AG04450 (cell line): Measurements from ENCODE around the gene OPCML. TPM values are rescaled to one million over a fixed set of nuclear protein-coding genes. Genes with fewer than 3 reads are reported as not detected.

ENCODE experiments used
- CTCF ChIA-PET: fragments of 300-600, 350-600 bp; formaldehyde crosslinking; extraction: SDS; loops from one replicate; lab custom pipeline; 2022; ENCODE audit warnings: antibody characterized with exemption, inconsistent platforms; lab: Charles Lee
- POLR2A ChIA-PET: fragments of 350-600 bp; formaldehyde crosslinking; extraction: SDS; loops from one replicate; lab custom pipeline; 2021; ENCODE audit warnings: antibody characterized with exemption, inconsistent platforms; lab: Yijun Ruan, JAX
- DNase-seq: peaks from one replicate; pipeline ENCODE4 v3.0.0-alpha.2; 2011; ENCODE audit warnings: low read depth, low spot score
- H3K27ac ChIP-seq: one replicate; pipeline ENCODE4 v1.5.1; 2012; ENCODE audit warnings: low read depth, low read length, control low read depth
- H3K27me3 ChIP-seq: one replicate; pipeline ENCODE4 v1.6.0; 2012; ENCODE audit warnings: low read length; ENCODE audit not compliant: control insufficient read depth, insufficient read depth
- H3K4me3 ChIP-seq: 2 replicates; pipeline ENCODE4 v1.5.1; 2011; ENCODE audit warnings: mild to moderate bottlenecking, low read depth, low read length, control low read depth
- H3K9me3 ChIP-seq: 2 replicates; pipeline ENCODE4 v1.5.1; 2012; ENCODE audit warnings: low read length; ENCODE audit not compliant: control insufficient read depth, insufficient read depth
- CTCF ChIP-seq: IDR thresholded peaks from 2 replicates; pipeline ENCODE4 v1.5.1; 2011; ENCODE audit warnings: low read depth, low read length, control low read depth, inconsistent platforms
- polyA plus RNA-seq: library from polyadenylated mRNA; depleted of rRNA; stranded (reverse); fragments of >200 nt; gene quantifications from 2 replicates; pipeline ENCODE4 v1.2.3, GENCODE V29; 2011

Gene OPCML
- polyA plus RNA-seq, 1 experiment, result 1.1 TPM

GRCh38 chr11:132925825-132926469 is 606.4 kb downstream of the OPCML start:
- POLR2A ChIA-PET, result no interaction called here
- no peak overlapping the region for H3K27ac ChIP-seq
- TF ChIP-seq CTCF, result no peak
- no peaks in the 10 kb centered on the region for H3K27me3 ChIP-seq
- CTCF ChIA-PET, result interaction anchor here (0.7 to 4.6 kb wide), 3 partner anchors 9 to 1231 kb away, joined by 3 to 35 read pairs (median 3); no protein-coding TSS in a partner anchor
- DNase-seq, result no peak
- H3K9me3 ChIP-seq, result 0 out of 2 replicates have a peak, but pooled peaks cover 2% of the 10 kb centered on the region
- no peak overlapping the region for H3K4me3 ChIP-seq

GRCh38 chr11:132921597-132921996 is 610.7 kb downstream of the OPCML start:
- H3K27me3 ChIP-seq, result no peaks in the 10 kb centered on the region
- no peak for DNase-seq
- CTCF ChIA-PET, result interaction anchor here (1.9 kb wide), 1 partner anchor 19 kb away, joined by 8 read pairs; no protein-coding TSS in a partner anchor
- TF ChIP-seq CTCF, result no peak
- H3K4me3 ChIP-seq, result no peak overlapping the region
- no peak overlapping the region for H3K27ac ChIP-seq
- POLR2A ChIA-PET, result no interaction called here
- no peaks in the 10 kb centered on the region; the same call in 1 of the 2 replicates for H3K9me3 ChIP-seq

GRCh38 chr11:132920451-132921096 is 611.7 kb downstream of the OPCML start:
- no peak overlapping the region for H3K27ac ChIP-seq
- no peak overlapping the region for H3K4me3 ChIP-seq
- no peak for DNase-seq
- no peak for TF ChIP-seq CTCF
- H3K9me3 ChIP-seq, result no peaks in the 10 kb centered on the region; the same call in 1 of the 2 replicates
- no peaks in the 10 kb centered on the region for H3K27me3 ChIP-seq
- POLR2A ChIA-PET, result no interaction called here
- CTCF ChIA-PET, result interaction anchor here (0.6 to 1.5 kb wide), 2 partner anchors 16 to 21 kb away, joined by 3 to 6 read pairs; no protein-coding TSS in a partner anchor

GRCh38 chr11:132914600-132914999 is 617.7 kb downstream of the OPCML start:
- CTCF ChIA-PET, result interaction anchor here (2.3 kb wide), 1 partner anchor 26 kb away, joined by 9 read pairs; no protein-coding TSS in a partner anchor

More at GRCh38 chr11:132914600-132914999, 617.7 kb downstream of the OPCML start:
- no peak for TF ChIP-seq CTCF
- no peak overlapping the region for H3K4me3 ChIP-seq
- H3K9me3 ChIP-seq, result no peaks in the 10 kb centered on the region; the same call in 1 of the 2 replicates
- DNase-seq, result no peak
- no peak overlapping the region for H3K27ac ChIP-seq
- no peaks in the 10 kb centered on the region for H3K27me3 ChIP-seq
- POLR2A ChIA-PET, result no interaction called here
